ENCODE data around the gene NDUFB5. TPM values are rescaled to one million over a fixed set of nuclear protein-coding genes. Genes with fewer than 3 reads are reported as not detected.

Gene NDUFB5
- total and polyA plus RNA-seq, 10 donors: 70.7 to 122 (median 89.9) TPM

DNA sequence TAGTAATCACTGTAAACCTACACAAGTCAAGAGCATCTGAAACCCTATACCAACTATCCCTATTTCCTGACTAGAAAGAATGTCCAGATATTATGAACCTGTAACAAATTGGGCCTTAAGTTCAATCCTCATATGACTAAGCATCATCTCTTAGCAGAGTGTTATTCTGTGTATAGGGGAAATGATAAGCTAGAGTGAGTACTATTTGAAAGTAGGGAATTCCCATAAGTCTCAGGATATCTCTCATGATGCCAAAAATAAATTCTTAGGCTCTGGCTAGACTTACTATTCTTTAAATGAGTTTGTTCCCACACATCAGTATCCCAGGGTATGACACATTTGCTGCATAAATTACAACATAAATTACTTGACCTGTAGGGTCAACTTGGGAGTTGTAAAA lies 15.5 kb upstream of the NDUFB5 start:
- intact Hi-C loops (cut with DNase I; ENCODE audit: low total_unique reads): no loop called here

DNA sequence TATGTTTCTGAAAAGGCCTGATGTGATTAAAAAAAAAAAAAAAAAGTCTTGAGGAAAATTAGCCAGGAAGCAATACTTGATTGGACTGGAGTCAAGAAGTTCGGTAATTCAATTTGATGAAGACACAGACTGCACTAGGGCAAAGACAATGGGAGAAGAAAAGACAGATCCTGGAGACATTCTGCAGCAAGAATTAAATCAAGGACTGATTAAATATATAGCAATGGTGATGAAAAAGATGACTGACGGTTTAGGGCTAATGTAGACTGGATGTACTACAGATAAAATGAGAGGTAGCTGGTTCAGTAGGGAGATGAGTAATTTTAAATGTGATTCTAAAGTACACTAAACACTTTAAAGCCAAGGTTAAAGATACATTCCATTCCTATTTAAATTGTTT lies 13.9 kb upstream of the NDUFB5 start:
- no peak for DNase-seq
- Histone ChIP-seq H3K27me3 (replicated peaks in 1 of 7) (no peaks in the 10 kb centered on the region), H3K36me3 (peaks cover 9 to 100% (median 97%) of the 10 kb centered on the region in 6 donors), H3K4me3 (no peak overlapping the region), H3K9me3 (no peaks in the 10 kb centered on the region), H3K27ac (no peak overlapping the region), H3K4me1 (no peaks in the 10 kb centered on the region)
- WGBS, 5 donors: 85 to 89% (median 87%) methylated on average over 2 of the region's 2 CpGs
- no peak for TF ChIP-seq POLR2A (IDR thresholded peaks at IDR 0.05)
- TF ChIP-seq, protein P1, sequence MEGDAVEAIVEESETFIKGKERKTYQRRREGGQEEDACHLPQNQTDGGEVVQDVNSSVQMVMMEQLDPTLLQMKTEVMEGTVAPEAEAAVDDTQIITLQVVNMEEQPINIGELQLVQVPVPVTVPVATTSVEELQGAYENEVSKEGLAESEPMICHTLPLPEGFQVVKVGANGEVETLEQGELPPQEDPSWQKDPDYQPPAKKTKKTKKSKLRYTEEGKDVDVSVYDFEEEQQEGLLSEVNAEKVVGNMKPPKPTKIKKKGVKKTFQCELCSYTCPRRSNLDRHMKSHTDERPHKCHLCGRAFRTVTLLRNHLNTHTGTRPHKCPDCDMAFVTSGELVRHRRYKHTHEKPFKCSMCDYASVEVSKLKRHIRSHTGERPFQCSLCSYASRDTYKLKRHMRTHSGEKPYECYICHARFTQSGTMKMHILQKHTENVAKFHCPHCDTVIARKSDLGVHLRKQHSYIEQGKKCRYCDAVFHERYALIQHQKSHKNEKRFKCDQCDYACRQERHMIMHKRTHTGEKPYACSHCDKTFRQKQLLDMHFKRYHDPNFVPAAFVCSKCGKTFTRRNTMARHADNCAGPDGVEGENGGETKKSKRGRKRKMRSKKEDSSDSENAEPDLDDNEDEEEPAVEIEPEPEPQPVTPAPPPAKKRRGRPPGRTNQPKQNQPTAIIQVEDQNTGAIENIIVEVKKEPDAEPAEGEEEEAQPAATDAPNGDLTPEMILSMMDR (IDR thresholded peaks at IDR 0.05 in 8 of 11, conservative IDR thresholded peaks at IDR 0.05 in 3 of 11): no peak
- intact Hi-C loops (cut with DNase I; ENCODE audit: low total_unique reads): no loop called here

More for the DNA sequence above, 15.5 kb upstream of the NDUFB5 start:
- H3K27me3 ChIP-seq (replicated peaks in 1 of 7): no peaks in the 10 kb centered on the region
- H3K4me3 ChIP-seq: no peak overlapping the region
- peaks cover 7 to 100% (median 96%) of the 10 kb centered on the region in 6 donors for H3K36me3 ChIP-seq
- TF ChIP-seq POLR2A (IDR thresholded peaks at IDR 0.05): no peak
- TF ChIP-seq POLR2AphosphoS5 (IDR thresholded peaks at IDR 0.05): no peak
- TF ChIP-seq, protein P1 (IDR thresholded peaks at IDR 0.05 in 8 of 11, conservative IDR thresholded peaks at IDR 0.05 in 3 of 11): no peak
- no peak for DNase-seq
- no peaks in the 10 kb centered on the region for H3K9me3 ChIP-seq
- H3K27ac ChIP-seq: no peak overlapping the region
- H3K4me1 ChIP-seq: no peaks in the 10 kb centered on the region

DNA sequence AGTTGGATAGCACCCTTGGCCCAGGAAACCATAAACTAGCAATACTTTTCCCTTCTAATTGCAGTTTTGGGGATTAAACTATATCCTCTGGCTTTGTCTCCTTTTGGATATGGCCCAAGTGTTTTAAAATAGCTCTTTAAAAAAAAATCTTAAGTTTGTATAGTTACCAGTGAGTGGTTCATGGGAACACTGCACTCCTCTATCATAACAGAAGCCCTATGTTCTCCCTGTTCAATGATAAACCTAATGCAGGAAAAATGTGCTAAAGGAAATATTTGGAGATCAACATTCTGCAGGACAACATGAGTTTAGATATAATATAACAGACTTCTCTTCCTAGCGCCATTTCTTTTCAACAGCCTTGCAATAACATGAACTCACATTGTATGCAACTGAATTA lies 13.3 kb upstream of the NDUFB5 start:
- H3K4me3 ChIP-seq: no peak overlapping the region
- no peaks in the 10 kb centered on the region for H3K27me3 ChIP-seq (replicated peaks in 1 of 7)
- H3K4me1 ChIP-seq: no peaks in the 10 kb centered on the region
- intact Hi-C loops (cut with DNase I; ENCODE audit: low total_unique reads): no loop called here
- WGBS, 5 donors: 84 to 95% (median 91%) methylated on average over 1 of the region's 1 CpG
- TF ChIP-seq, protein P1 (IDR thresholded peaks at IDR 0.05 in 8 of 11, conservative IDR thresholded peaks at IDR 0.05 in 3 of 11): no peak
- TF ChIP-seq POLR2AphosphoS5 (IDR thresholded peaks at IDR 0.05): no peak
- TF ChIP-seq POLR2A (IDR thresholded peaks at IDR 0.05): no peak
- H3K36me3 ChIP-seq: peaks cover 9 to 100% (median 96%) of the 10 kb centered on the region in 6 donors
- no peak for DNase-seq
- H3K9me3 ChIP-seq: no peaks in the 10 kb centered on the region
- no peak overlapping the region for H3K27ac ChIP-seq

DNA sequence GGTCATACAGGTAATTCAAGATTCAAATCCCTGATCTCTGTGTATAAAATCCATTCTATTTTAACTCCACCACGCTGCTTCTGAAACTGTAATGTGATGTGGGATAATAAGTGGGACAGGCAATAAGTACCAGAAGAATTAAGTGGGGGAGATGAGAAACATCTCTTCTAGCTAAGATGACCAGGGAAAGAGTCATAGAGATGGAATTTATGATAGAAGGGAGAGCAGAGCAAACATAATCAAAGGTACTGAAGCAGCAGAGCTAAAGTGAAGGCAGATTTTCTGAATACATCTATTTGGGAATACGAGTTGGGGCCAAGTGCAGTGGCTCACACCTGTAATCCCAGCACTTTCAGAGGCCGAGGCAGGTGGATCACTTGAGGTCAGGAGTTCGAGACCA lies 5.1 kb upstream of the NDUFB5 start:
- Histone ChIP-seq H3K27me3 (replicated peaks in 1 of 7) (no peaks in the 10 kb centered on the region), H3K4me3 (no peak overlapping the region), H3K36me3 (peaks cover 0 to 85% (median 73%) of the 10 kb centered on the region in 6 donors), H3K4me1 (peaks cover 10 to 38% (median 19%) of the 10 kb centered on the region in 6 donors), H3K27ac (no peak overlapping the region), H3K9me3 (no peaks in the 10 kb centered on the region)
- TF ChIP-seq POLR2AphosphoS5 (IDR thresholded peaks at IDR 0.05) (no peak), POLR2A (IDR thresholded peaks at IDR 0.05) (no peak)
- TF ChIP-seq, protein P1 (IDR thresholded peaks at IDR 0.05 in 8 of 11, conservative IDR thresholded peaks at IDR 0.05 in 3 of 11): no peak
- WGBS, 5 donors: 91 to 96% (median 95%) methylated on average over 4 of the region's 4 CpGs
- no peak for DNase-seq
- intact Hi-C loops (cut with DNase I; ENCODE audit: low total_unique reads): no loop called here
